ENCODE measurements around the gene DPF1. TPM values are rescaled to one million over a fixed set of nuclear protein-coding genes. Genes with fewer than 3 reads are reported as not detected.
A peak's percentile ranks its signal among the peaks of the same experiment; 100 is the strongest.

DPF1 gene
- total RNA-seq, 1 donor from 2014 or later = 3.4 TPM

DNA sequence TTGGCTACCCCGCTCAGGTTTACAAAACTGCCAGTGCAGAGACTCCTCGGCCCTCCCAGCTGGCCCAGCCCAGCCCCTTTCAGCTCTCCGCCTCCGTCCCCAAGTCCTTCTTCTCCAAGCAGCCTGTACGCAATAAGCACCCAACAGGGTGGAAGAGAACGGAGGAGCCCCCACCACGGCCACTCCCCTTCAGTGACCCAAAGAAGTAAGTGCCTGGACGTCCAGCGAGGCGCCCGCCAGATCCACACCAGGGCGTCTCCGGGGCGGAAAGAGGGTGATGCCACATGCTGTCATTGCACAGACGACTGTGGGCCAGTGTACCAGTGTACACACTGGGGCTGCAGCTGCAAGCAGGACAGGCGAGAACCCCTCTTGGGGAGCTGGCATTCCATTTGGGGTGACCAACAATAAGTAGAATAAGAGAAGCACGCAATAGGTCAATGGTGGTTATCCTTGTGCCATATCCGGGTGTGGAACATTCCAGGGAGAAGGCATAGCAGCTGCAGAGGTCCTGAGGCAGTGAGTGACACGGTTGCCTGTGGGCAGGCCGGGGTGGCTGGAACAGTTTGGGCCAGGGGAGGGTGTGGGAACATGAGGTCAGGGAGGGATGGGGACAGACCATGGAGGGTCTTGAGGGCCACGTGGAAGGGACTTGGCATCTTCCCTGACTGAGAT is 41.3 kb downstream of the DPF1 start:
- no peaks in the 10 kb centered on the region for H3K36me3 ChIP-seq
- no peak overlapping the region for H3K9ac ChIP-seq
- no peak overlapping the region for H3K27ac ChIP-seq
- H4K20me1 ChIP-seq (ENCODE audit: low read depth) = peaks cover 35% of the 10 kb centered on the region
- DNase-seq (ENCODE audit: low spot score) = no peak
- peaks cover 8% of the 10 kb centered on the region for H3K27me3 Mint-ChIP-seq (ENCODE audit: insufficient read depth, low read depth)
- H3K4me1 ChIP-seq = peaks cover 21% of the 10 kb centered on the region
- peaks cover 14% of the 10 kb centered on the region for H3K9me3 Mint-ChIP-seq
- peaks cover 22% of the 10 kb centered on the region for H3F3A ChIP-seq (ENCODE audit: low read depth)
- H3K4me2 ChIP-seq = peak overlapping the region; percentile 89
- peaks cover 35% of the 10 kb centered on the region for H3K4me1 Mint-ChIP-seq
- H3K36me3 Mint-ChIP-seq = peaks cover 20% of the 10 kb centered on the region
- H3K4me3 ChIP-seq = peak overlapping the region; percentile 48
- H3K79me2 ChIP-seq (ENCODE audit: low read depth) = no peaks in the 10 kb centered on the region
- H3K4me3 Mint-ChIP-seq = peak overlapping the region; percentile 80
- H3K27me3 ChIP-seq = no peaks in the 10 kb centered on the region
- no peaks in the 10 kb centered on the region for H3K9me3 ChIP-seq (ENCODE audit: low read depth)
- H3K27ac Mint-ChIP-seq = no peak overlapping the region
- TF ChIP-seq EZH2phosphoT487 (IDR thresholded peaks at IDR 0.05) (no peak), EZH2 (IDR thresholded peaks at IDR 0.05) (no peak)
- TF ChIP-seq, protein P1, sequence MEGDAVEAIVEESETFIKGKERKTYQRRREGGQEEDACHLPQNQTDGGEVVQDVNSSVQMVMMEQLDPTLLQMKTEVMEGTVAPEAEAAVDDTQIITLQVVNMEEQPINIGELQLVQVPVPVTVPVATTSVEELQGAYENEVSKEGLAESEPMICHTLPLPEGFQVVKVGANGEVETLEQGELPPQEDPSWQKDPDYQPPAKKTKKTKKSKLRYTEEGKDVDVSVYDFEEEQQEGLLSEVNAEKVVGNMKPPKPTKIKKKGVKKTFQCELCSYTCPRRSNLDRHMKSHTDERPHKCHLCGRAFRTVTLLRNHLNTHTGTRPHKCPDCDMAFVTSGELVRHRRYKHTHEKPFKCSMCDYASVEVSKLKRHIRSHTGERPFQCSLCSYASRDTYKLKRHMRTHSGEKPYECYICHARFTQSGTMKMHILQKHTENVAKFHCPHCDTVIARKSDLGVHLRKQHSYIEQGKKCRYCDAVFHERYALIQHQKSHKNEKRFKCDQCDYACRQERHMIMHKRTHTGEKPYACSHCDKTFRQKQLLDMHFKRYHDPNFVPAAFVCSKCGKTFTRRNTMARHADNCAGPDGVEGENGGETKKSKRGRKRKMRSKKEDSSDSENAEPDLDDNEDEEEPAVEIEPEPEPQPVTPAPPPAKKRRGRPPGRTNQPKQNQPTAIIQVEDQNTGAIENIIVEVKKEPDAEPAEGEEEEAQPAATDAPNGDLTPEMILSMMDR (IDR thresholded peaks at IDR 0.05) = no peak
- H2AFZ ChIP-seq (replicated peaks) = no peak overlapping the region

GRCh38 chr19:38180071-38180470 is 44.0 kb downstream of the DPF1 start:
- Mint-ChIP-seq H3K27me3 (ENCODE audit: insufficient read depth, low read depth) (peaks cover 8% of the 10 kb centered on the region), H3K9me3 (peaks cover 14% of the 10 kb centered on the region), H3K4me3 (no peak overlapping the region), H3K36me3 (peaks cover 15% of the 10 kb centered on the region), H3K4me1 (peaks cover 27% of the 10 kb centered on the region), H3K27ac (no peak overlapping the region)
- DNase-seq (ENCODE audit: low spot score) = no peak
- Histone ChIP-seq H4K20me1 (ENCODE audit: low read depth) (peaks cover 26% of the 10 kb centered on the region), H3F3A (ENCODE audit: low read depth) (peaks cover 22% of the 10 kb centered on the region), H3K4me2 (no peak overlapping the region), H2AFZ (replicated peaks) (no peak overlapping the region), H3K4me1 (peaks cover 21% of the 10 kb centered on the region), H3K9ac (no peak overlapping the region), H3K9me3 (ENCODE audit: low read depth) (no peaks in the 10 kb centered on the region), H3K36me3 (no peaks in the 10 kb centered on the region), H3K79me2 (ENCODE audit: low read depth) (no peaks in the 10 kb centered on the region), H3K27ac (no peak overlapping the region), H3K4me3 (no peak overlapping the region), H3K27me3 (no peaks in the 10 kb centered on the region)
- no peak for TF ChIP-seq EZH2phosphoT487 (IDR thresholded peaks at IDR 0.05)
- TF ChIP-seq, protein P1 (IDR thresholded peaks at IDR 0.05) = no peak
- TF ChIP-seq EZH2 (IDR thresholded peaks at IDR 0.05) = no peak

DNA sequence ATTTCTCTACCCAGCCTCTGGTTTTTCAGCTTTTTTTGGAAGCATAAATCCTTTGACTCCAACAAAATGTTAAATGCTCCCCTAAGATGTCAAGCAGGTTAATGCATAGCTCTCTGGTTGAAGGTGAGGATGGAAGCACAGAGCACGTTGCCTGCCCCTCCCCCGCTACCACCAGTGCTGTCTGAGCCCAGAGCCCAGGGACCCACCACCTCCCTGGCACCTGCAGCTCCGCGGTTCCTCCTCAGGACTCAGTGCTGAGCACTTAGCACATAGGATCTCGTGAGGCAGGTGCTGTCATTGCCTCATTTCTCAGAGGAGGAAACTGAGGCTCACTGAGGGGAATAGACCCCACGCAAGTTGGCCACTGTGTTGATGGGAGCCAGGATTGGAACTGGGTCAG is 48.6 kb downstream of the DPF1 start:
- H3K36me3 Mint-ChIP-seq = peaks cover 6% of the 10 kb centered on the region
- H3K9me3 Mint-ChIP-seq = peaks cover 9% of the 10 kb centered on the region
- Histone ChIP-seq H3K4me3 (no peak overlapping the region), H3K27me3 (no peaks in the 10 kb centered on the region), H3K4me1 (no peaks in the 10 kb centered on the region), H2AFZ (replicated peaks) (no peak overlapping the region), H3K79me2 (ENCODE audit: low read depth) (no peaks in the 10 kb centered on the region), H3K4me2 (no peak overlapping the region), H3K36me3 (no peaks in the 10 kb centered on the region), H3K9ac (no peak overlapping the region), H3K9me3 (ENCODE audit: low read depth) (no peaks in the 10 kb centered on the region), H3F3A (ENCODE audit: low read depth) (no peaks in the 10 kb centered on the region), H3K27ac (no peak overlapping the region), H4K20me1 (ENCODE audit: low read depth) (no peaks in the 10 kb centered on the region)
- peaks cover 4% of the 10 kb centered on the region for H3K27me3 Mint-ChIP-seq (ENCODE audit: insufficient read depth, low read depth)
- TF ChIP-seq EZH2 (IDR thresholded peaks at IDR 0.05) (no peak), EZH2phosphoT487 (IDR thresholded peaks at IDR 0.05) (no peak)
- TF ChIP-seq, protein P1 (IDR thresholded peaks at IDR 0.05) = no peak
- no peak for DNase-seq (ENCODE audit: low spot score)
- H3K27ac Mint-ChIP-seq = no peak overlapping the region
- H3K4me1 Mint-ChIP-seq = peaks cover 4% of the 10 kb centered on the region
- H3K4me3 Mint-ChIP-seq = no peak overlapping the region

All from neural progenitor cell (in vitro differentiated cells).